ENCODE data around the gene NOS1AP. TPM values are rescaled to one million over a fixed set of nuclear protein-coding genes. Genes with fewer than 3 reads are reported as not detected.

Gene NOS1AP
- total and polyA plus RNA-seq, 9 of the 15 experiments (the other 6 are each of a cell fraction or from before 2014, with no cell fraction given) = 0.07 to 1.5 (median 0.22) TPM

DNA sequence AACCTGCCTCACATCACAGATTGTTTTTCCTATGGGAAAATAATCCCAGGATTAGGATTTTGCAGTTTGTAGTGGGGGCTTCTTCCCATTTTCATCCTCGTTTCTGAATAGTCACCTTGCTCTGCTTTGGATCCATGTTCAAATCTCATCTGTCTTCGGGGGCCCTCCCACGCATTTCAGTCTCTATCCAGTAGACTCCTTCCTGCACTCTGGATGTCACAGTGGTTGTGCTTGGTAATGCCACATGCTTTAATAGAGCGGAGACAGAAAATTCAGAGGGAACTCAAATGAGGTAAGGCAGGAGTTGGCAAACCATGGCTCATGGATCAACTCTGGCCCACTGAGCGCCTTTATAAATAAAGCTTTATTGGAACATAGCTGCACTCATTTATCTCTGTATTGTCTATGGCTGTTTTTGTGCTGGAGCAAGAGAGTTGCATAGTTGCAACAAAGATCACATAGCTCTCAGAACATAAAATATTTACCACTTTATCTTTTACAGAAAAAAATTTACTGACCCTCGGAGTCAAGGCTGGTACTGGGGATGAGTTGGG is 206.2 kb downstream of the NOS1AP start (continued):
- TF ChIP-seq, protein P1, sequence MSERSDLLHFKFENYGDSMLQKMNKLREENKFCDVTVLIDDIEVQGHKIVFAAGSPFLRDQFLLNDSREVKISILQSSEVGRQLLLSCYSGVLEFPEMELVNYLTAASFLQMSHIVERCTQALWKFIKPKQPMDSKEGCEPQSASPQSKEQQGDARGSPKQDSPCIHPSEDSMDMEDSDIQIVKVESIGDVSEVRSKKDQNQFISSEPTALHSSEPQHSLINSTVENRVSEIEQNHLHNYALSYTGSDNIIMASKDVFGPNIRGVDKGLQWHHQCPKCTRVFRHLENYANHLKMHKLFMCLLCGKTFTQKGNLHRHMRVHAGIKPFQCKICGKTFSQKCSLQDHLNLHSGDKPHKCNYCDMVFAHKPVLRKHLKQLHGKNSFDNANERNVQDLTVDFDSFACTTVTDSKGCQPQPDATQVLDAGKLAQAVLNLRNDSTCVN (CRISPR knock-in tag; IDR thresholded peaks at IDR 0.05) = no peak
- peak; percentile 80 for TF ChIP-seq EGR1 (conservative IDR thresholded peaks at IDR 0.05)

DNA sequence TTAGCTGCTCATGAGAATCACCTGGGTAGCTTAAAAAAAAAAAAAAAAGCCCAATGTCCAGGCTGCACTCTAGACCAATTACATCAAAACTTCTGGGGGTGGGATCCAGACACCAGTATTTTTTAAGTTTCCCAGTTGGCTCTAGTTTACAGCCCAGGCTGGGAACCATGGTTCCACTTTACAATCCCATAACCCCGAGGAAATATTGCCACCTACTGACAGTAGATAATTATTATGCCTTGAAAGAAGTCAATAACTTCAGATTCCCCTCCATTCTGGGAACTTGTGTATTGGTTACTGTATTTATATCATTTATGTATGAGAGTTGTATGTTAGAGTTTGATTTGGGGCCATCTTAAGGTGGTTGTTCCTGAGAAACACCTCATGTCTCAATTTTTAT is 207.0 kb downstream of the NOS1AP start:
- Histone ChIP-seq H3K9me1 (ENCODE audit: control insufficient read depth, insufficient read depth, low read length) (no peaks in the 10 kb centered on the region), H2AFZ (ENCODE audit: low read depth, low read length) (no peak overlapping the region), H3K27me3 (ENCODE audit: control insufficient read depth in 2 of 2, insufficient read depth in 2 of 2, low read length in 2 of 2) (no peaks in the 10 kb centered on the region), H3K27ac (ENCODE audit: extremely low read depth, low read depth, low read length) (no peak overlapping the region), H3K36me3 (ENCODE audit: control insufficient read depth, insufficient read depth, low read length) (no peaks in the 10 kb centered on the region), H3K4me2 (ENCODE audit: insufficient read depth, low read length) (no peak overlapping the region), H3K4me1 (replicated peaks in 1 of 2; ENCODE audit: control insufficient read depth in 2 of 2, insufficient read depth in 2 of 2, low read length in 2 of 2) (peaks cover 3 to 23% of the 10 kb centered on the region in 2 experiments; a peak in 4 of 5 replicates), H3K79me2 (ENCODE audit: control insufficient read depth, insufficient read depth, low read length) (no peaks in the 10 kb centered on the region), H4K20me1 (replicated peaks; ENCODE audit: control insufficient read depth, insufficient read depth, low read length) (no peaks in the 10 kb centered on the region), H3K9me3 (replicated peaks; ENCODE audit: control insufficient read depth, insufficient read depth, low read depth, low read length) (no peaks in the 10 kb centered on the region), H3K9ac (ENCODE audit: insufficient read depth in 1 of 2, low read depth in 2 of 2, low read length in 2 of 2) (no peak overlapping the region), H3K4me3 (no peak overlapping the region)
- CTCF ChIA-PET (ENCODE audit: low intra/inter-chr PET ratio) = interaction anchor here (0.7 to 2.5 kb wide), 3 partner anchors 106 to 220 kb away, joined by 4 to 9 read pairs (median 4); no protein-coding TSS in a partner anchor
- no TSS peak for BruUV-seq (replicated peaks)
- peak in 2 of 4 experiments; percentile 34 to 43 for DNase-seq (ENCODE audit: extremely low read depth in 1 of 4, low spot score in 3 of 4)
- peak; percentile 75 to 77 for TF ChIP-seq RAD21 (CRISPR knock-in tag; conservative IDR thresholded peaks at IDR 0.05 in 1 of 2, IDR thresholded peaks at IDR 0.05 in 1 of 2)
- TF ChIP-seq, protein P2, sequence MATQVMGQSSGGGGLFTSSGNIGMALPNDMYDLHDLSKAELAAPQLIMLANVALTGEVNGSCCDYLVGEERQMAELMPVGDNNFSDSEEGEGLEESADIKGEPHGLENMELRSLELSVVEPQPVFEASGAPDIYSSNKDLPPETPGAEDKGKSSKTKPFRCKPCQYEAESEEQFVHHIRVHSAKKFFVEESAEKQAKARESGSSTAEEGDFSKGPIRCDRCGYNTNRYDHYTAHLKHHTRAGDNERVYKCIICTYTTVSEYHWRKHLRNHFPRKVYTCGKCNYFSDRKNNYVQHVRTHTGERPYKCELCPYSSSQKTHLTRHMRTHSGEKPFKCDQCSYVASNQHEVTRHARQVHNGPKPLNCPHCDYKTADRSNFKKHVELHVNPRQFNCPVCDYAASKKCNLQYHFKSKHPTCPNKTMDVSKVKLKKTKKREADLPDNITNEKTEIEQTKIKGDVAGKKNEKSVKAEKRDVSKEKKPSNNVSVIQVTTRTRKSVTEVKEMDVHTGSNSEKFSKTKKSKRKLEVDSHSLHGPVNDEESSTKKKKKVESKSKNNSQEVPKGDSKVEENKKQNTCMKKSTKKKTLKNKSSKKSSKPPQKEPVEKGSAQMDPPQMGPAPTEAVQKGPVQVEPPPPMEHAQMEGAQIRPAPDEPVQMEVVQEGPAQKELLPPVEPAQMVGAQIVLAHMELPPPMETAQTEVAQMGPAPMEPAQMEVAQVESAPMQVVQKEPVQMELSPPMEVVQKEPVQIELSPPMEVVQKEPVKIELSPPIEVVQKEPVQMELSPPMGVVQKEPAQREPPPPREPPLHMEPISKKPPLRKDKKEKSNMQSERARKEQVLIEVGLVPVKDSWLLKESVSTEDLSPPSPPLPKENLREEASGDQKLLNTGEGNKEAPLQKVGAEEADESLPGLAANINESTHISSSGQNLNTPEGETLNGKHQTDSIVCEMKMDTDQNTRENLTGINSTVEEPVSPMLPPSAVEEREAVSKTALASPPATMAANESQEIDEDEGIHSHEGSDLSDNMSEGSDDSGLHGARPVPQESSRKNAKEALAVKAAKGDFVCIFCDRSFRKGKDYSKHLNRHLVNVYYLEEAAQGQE (IDR thresholded peaks at IDR 0.05; ENCODE audit: borderline replicate concordance) = peak; percentile 44; the same call in 1 of the 2 replicates
- TF ChIP-seq, protein P2 (CRISPR knock-in tag; IDR thresholded peaks at IDR 0.05; ENCODE audit: low read depth) = no peak
- TF ChIP-seq LCOR (CRISPR knock-in tag; IDR thresholded peaks at IDR 0.05) = no peak
- TF ChIP-seq, protein P3, sequence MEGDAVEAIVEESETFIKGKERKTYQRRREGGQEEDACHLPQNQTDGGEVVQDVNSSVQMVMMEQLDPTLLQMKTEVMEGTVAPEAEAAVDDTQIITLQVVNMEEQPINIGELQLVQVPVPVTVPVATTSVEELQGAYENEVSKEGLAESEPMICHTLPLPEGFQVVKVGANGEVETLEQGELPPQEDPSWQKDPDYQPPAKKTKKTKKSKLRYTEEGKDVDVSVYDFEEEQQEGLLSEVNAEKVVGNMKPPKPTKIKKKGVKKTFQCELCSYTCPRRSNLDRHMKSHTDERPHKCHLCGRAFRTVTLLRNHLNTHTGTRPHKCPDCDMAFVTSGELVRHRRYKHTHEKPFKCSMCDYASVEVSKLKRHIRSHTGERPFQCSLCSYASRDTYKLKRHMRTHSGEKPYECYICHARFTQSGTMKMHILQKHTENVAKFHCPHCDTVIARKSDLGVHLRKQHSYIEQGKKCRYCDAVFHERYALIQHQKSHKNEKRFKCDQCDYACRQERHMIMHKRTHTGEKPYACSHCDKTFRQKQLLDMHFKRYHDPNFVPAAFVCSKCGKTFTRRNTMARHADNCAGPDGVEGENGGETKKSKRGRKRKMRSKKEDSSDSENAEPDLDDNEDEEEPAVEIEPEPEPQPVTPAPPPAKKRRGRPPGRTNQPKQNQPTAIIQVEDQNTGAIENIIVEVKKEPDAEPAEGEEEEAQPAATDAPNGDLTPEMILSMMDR (IDR thresholded peaks at IDR 0.05 in 2 of 3, conservative IDR thresholded peaks at IDR 0.05 in 1 of 3; ENCODE audit: insufficient read depth in 2 of 3, low read depth in 1 of 3, low read length in 3 of 3) = peak; percentile 41 to 70 (median 44); a peak in 5 of 6 replicates
- peak; percentile 72 for ATAC-seq
- in situ Hi-C loops (cut with MboI) = no loop called here
- intact Hi-C loops (cut with micrococcal nuclease) = loop anchor here (1.0 to 10.0 kb wide), 4 partner anchors 116 to 484 kb away; no protein-coding TSS in a partner anchor
- WGBS (ENCODE audit: insufficient coverage, low coverage, missing lambda C conversion rate) = 0% methylated on average over 1 of the region's 1 CpG
- FAIRE-seq = peak; percentile 40
- POLR2A ChIA-PET = interaction anchor here (0.6 to 0.7 kb wide), 2 partner anchors 130 to 332 kb away, joined by 3 read pairs; no protein-coding TSS in a partner anchor
